Endothelial cell of umbilical vein (primary cell): ENCODE data around the gene ATRNL1. TPM values are rescaled to one million over a fixed set of nuclear protein-coding genes. Genes with fewer than 3 reads are reported as not detected.

Source experiments
- BruUV-seq: library from RNA; stranded (reverse); fragments of 400-500 nt; replicated peaks from 2 replicates; lab custom pipeline; 2021; lab: Mats Ljungman, UMichigan
- CTCF ChIA-PET: fragments of 300-600, 350-600 bp; sonication (Branson Sonifier 250); formaldehyde crosslinking; loops from one replicate; lab custom pipeline; 2021; ENCODE audit warnings: antibody characterized with exemption, inconsistent platforms; lab: Charles Lee
- POLR2A ChIA-PET: fragments of 300-600, 350-600 bp; sonication (Branson Sonifier 250); formaldehyde crosslinking; loops from one replicate; lab custom pipeline; 2021; ENCODE audit warnings: antibody characterized with exemption, inconsistent platforms; lab: Charles Lee
- DNase-seq: peaks from one replicate; pipeline ENCODE4 v3.0.0-alpha.2; 2011; ENCODE audit warnings: low read depth, low spot score
- FAIRE-seq: peaks from 2 replicates; lab custom pipeline; 2011; peaks lifted over from hg19 to GRCh38; lab: Jason Lieb, UNC
- H2AFZ ChIP-seq: 2 replicates; pipeline ENCODE4 v1.6.0; 2012; ENCODE audit warnings: low read depth, low read length, control low read depth, inconsistent platforms
- H3K27ac ChIP-seq: 2 replicates; pipeline ENCODE4 v1.5.1; 2011; ENCODE audit warnings: low read depth, mild to moderate bottlenecking, control low read depth, low read length, moderate library complexity; ENCODE audit not compliant: insufficient read depth
- H3K27me3 ChIP-seq, 2 experiments: 2 replicates each; pipeline versions ENCODE4 v1.6.0 to v1.6.1; 2011; ENCODE audit warnings: low read length in 2 of 2, mixed read lengths in 1 of 2; ENCODE audit not compliant: control insufficient read depth in 2 of 2, insufficient read depth in 2 of 2
- H3K36me3 ChIP-seq, 2 experiments: 2 replicates in 1 of 2; 3 replicates in 1 of 2; pipeline ENCODE4 v1.5.1; 2011; ENCODE audit warnings: low read length in 2 of 2, mild to moderate bottlenecking in 1 of 2, moderate library complexity in 1 of 2; ENCODE audit not compliant: control insufficient read depth in 2 of 2, insufficient read depth in 2 of 2; ENCODE audit errors: extremely low read depth in 1 of 2
- H3K4me1 ChIP-seq: 3 replicates; pipeline ENCODE4 v1.5.1; 2011; ENCODE audit warnings: mild to moderate bottlenecking, low read length; ENCODE audit not compliant: control insufficient read depth, insufficient read depth; ENCODE audit errors: extremely low read depth
- H3K4me2 ChIP-seq: 2 replicates; pipeline ENCODE4 v1.6.1; 2011; ENCODE audit warnings: low read length, control low read depth, mixed read lengths; ENCODE audit not compliant: insufficient read depth
- H3K4me3 ChIP-seq, 3 experiments: fragments of 200-600 bp in 1 of 3; sonication (generic), shearing (Covaris generic) in 1 of 3; replicated peaks in 1 of 3; 2 replicates each; pipeline ENCODE4 v1.5.1; 2011 to 2016; ENCODE audit warnings: control low read depth in 3 of 3, low read length in 3 of 3, mild to moderate bottlenecking in 2 of 3, inconsistent platforms in 1 of 3, low read depth in 1 of 3, moderate library complexity in 1 of 3; ENCODE audit not compliant: insufficient read depth in 1 of 3
- H3K79me2 ChIP-seq: 2 replicates; pipeline ENCODE4 v1.6.0; 2012; ENCODE audit warnings: low read length, inconsistent platforms; ENCODE audit not compliant: control insufficient read depth, insufficient read depth
- H3K9ac ChIP-seq: replicated peaks from 2 replicates; pipeline ENCODE3; 2011; ENCODE audit warnings: low read length, control low read depth; ENCODE audit not compliant: insufficient read depth; ENCODE audit errors: extremely low read depth
- H3K9me1 ChIP-seq: replicated peaks from 3 replicates; pipeline ENCODE4 v1.6.0; 2011; ENCODE audit warnings: mild to moderate bottlenecking, low read length; ENCODE audit not compliant: control insufficient read depth, insufficient read depth; ENCODE audit errors: extremely low read depth
- H3K9me3 ChIP-seq: replicated peaks from 2 replicates; pipeline ENCODE4 v1.5.1; 2012; ENCODE audit warnings: low read length, inconsistent platforms; ENCODE audit not compliant: control insufficient read depth, insufficient read depth
- H4K20me1 ChIP-seq: replicated peaks from 2 replicates; pipeline ENCODE3; 2011; ENCODE audit warnings: mild to moderate bottlenecking, low read length; ENCODE audit not compliant: control insufficient read depth, insufficient read depth; ENCODE audit errors: extremely low read depth
- EZH2 ChIP-seq: IDR thresholded peaks from 2 replicates; pipeline ENCODE4 v1.6.1; 2012; ENCODE audit warnings: borderline replicate concordance, low read depth, mild to moderate bottlenecking, moderate library complexity, low read length, inconsistent platforms; ENCODE audit not compliant: severe bottlenecking
- FOS ChIP-seq: IDR thresholded peaks from 2 replicates; pipeline ENCODE4 v1.6.1; 2011; ENCODE audit warnings: mild to moderate bottlenecking, low read length, moderate library complexity, borderline replicate concordance; ENCODE audit not compliant: insufficient read depth
- GATA2 ChIP-seq: IDR thresholded peaks from 2 replicates; pipeline ENCODE4 v1.7.0; 2011; ENCODE audit warnings: low read depth, mild to moderate bottlenecking, moderate library complexity, mixed read lengths, low read length; ENCODE audit not compliant: insufficient read length, insufficient read depth
- JUN ChIP-seq: IDR thresholded peaks from 2 replicates; pipeline ENCODE4 v1.6.1; 2011; ENCODE audit warnings: borderline replicate concordance, low read depth; ENCODE audit not compliant: insufficient read length, insufficient read depth
- MYC ChIP-seq: IDR thresholded peaks from one replicate; pipeline ENCODE4 v1.6.1; 2011; ENCODE audit warnings: mild to moderate bottlenecking, low read depth, low read length
- POLR2A ChIP-seq: IDR thresholded peaks from 2 replicates; pipeline ENCODE4 v1.6.1; 2012; ENCODE audit warnings: low read depth, mild to moderate bottlenecking, control low read depth, low read length
- dilution Hi-C: fragments of 300-500 bp; cut with MboI; formaldehyde crosslinking; loops from one replicate; pipeline ENCODE4 v1.15.0; 2019; ENCODE audit warnings: low sequenced_read_pairs; ENCODE audit not compliant: extremely low pct_ligation_motif_present
- intact Hi-C: fragments of 100-400 bp; cut with micrococcal nuclease; formaldehyde crosslinking; loops from one replicate; pipeline ENCODE4 v1.10.0; 2022
- polyA plus RNA-seq, 4 experiments: library from polyadenylated mRNA; depleted of rRNA in 3 of 4; stranded (reverse) in 3 of 4; unstranded in 1 of 4; fragments of >200 nt; gene quantifications; 2 replicates each; pipeline versions ENCODE4 v1.2.1 to v1.2.3, GENCODE V29; 2011 to 2012; ENCODE audit warnings: missing spikeins in 1 of 4
- total RNA-seq: library from RNA; stranded (reverse); gene quantifications from 2 replicates; pipeline ENCODE4 v1.2.3, GENCODE V29; 2021
- TF ChIP-seq, protein P1 (sequence below), 2 donors: IDR thresholded peaks; 1 replicate in 1 of 2; 2 replicates in 1 of 2; pipeline ENCODE4 v1.5.1; 2011; ENCODE audit warnings: low read length in 2 of 2, mild to moderate bottlenecking in 2 of 2, moderate library complexity in 2 of 2, control low read depth in 1 of 2, inconsistent platforms in 1 of 2, low read depth in 1 of 2; ENCODE audit not compliant: insufficient read depth in 1 of 2; ENCODE audit errors: extremely low read depth in 1 of 2
- TF ChIP-seq, protein P2 (sequence below): IDR thresholded peaks from 2 replicates; pipeline ENCODE4 v1.6.1; 2011; ENCODE audit not compliant: insufficient read depth, insufficient read length

Gene ATRNL1
- total and polyA plus RNA-seq, 2 donors (not counting 3 experiments of a cell fraction or from before 2014, with no cell fraction given): not detected

DNA sequence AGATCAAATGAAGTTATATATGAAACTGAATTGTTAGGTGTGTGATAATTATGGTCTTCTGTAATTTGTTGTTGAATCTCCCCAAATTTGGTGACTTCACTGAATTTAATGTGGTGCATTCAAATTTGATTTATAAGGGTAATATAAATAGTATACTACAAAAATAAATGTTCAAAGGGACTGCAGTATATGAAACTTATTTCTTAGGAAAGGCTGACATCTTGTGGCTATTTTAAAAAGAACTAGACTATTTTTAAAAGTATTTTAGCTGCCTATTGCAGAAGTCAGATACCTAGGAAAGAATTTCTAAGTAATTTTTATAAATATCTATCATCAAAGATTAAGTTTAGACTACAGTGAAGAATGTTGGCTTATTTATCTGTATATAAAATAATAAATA lies 36.6 kb downstream of the ATRNL1 start:
- CTCF ChIA-PET: interaction anchor here (0.6 to 4.9 kb wide), 38 partner anchors 9 to 1427 kb away, joined by 3 to 99 read pairs (median 4); partner anchors contain the start of genes FHIP2A, TRUB1 and VWA2
- Histone ChIP-seq H3K27me3 (no peaks in the 10 kb centered on the region), H3K9me1 (no peaks in the 10 kb centered on the region), H4K20me1 (no peaks in the 10 kb centered on the region), H3K27ac (no peak overlapping the region), H3K4me2 (no peak overlapping the region), H2AFZ (no peak overlapping the region), H3K9ac (no peak overlapping the region), H3K79me2 (no peaks in the 10 kb centered on the region), H3K36me3 (no peaks in the 10 kb centered on the region), H3K4me3 (no peak overlapping the region), H3K9me3 (no peaks in the 10 kb centered on the region), H3K4me1 (no peaks in the 10 kb centered on the region)
- TF ChIP-seq MYC (no peak), FOS (no peak), EZH2 (no peak), JUN (no peak), GATA2 (no peak), POLR2A (no peak)
- TF ChIP-seq, protein P1, sequence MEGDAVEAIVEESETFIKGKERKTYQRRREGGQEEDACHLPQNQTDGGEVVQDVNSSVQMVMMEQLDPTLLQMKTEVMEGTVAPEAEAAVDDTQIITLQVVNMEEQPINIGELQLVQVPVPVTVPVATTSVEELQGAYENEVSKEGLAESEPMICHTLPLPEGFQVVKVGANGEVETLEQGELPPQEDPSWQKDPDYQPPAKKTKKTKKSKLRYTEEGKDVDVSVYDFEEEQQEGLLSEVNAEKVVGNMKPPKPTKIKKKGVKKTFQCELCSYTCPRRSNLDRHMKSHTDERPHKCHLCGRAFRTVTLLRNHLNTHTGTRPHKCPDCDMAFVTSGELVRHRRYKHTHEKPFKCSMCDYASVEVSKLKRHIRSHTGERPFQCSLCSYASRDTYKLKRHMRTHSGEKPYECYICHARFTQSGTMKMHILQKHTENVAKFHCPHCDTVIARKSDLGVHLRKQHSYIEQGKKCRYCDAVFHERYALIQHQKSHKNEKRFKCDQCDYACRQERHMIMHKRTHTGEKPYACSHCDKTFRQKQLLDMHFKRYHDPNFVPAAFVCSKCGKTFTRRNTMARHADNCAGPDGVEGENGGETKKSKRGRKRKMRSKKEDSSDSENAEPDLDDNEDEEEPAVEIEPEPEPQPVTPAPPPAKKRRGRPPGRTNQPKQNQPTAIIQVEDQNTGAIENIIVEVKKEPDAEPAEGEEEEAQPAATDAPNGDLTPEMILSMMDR (IDR thresholded peaks at IDR 0.05; ENCODE audit: extremely low read depth in 1 of 2, insufficient read depth in 1 of 2, low read depth in 1 of 2, low read length in 2 of 2): no peak
- TF ChIP-seq, protein P2, sequence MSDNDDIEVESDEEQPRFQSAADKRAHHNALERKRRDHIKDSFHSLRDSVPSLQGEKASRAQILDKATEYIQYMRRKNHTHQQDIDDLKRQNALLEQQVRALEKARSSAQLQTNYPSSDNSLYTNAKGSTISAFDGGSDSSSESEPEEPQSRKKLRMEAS: no peak
- intact Hi-C loops: loop anchor here (1.0 to 5.0 kb wide), 5 partner anchors 252 to 825 kb away; no protein-coding TSS in a partner anchor
- POLR2A ChIA-PET: no interaction called here
- peak; percentile 46 for DNase-seq
- dilution Hi-C loops: no loop called here
- FAIRE-seq: no peak
- BruUV-seq: no TSS peak
